Pancreas (tissue), 10 donors: Measurements from ENCODE around the gene INVS. TPM values are rescaled to one million over a fixed set of nuclear protein-coding genes. Genes with fewer than 3 reads are reported as not detected.

Experiments
- ATAC-seq, 4 donors: fragments of 200-7000 bp; cut with Tn5 transposase; one replicate each; pipeline versions ENCODE4 v1.8.0 to v1.9.1; 2020; ENCODE audit warnings: mild to moderate bottlenecking in 4 of 4, moderate library complexity in 4 of 4
- DNase-seq, 6 donors: peaks; one replicate each; pipeline ENCODE4 v3.0.0-alpha.2; 2020
- FAIRE-seq: peaks from 2 replicates; lab custom pipeline; 2012; peaks lifted over from hg19 to GRCh38; lab: Jason Lieb, UNC
- H3K27ac ChIP-seq, 4 donors: fragments of 200-600 bp; sonication (generic); 1 replicate in 3 of 4; 2 replicates in 1 of 4; pipeline versions ENCODE4 v1.5.0 to v1.8.0; 2020
- H3K27me3 ChIP-seq, 4 donors: fragments of 200-600 bp; one replicate each; pipeline ENCODE4 v1.8.0; 2021
- H3K36me3 ChIP-seq, 3 donors: fragments of 200-600 bp; sonication (generic) in 1 of 3; one replicate each; pipeline versions ENCODE4 v1.5.0 to v1.8.0; 2020 to 2021
- H3K4me1 ChIP-seq, 3 donors: fragments of 200-600 bp; one replicate each; pipeline ENCODE4 v1.8.0; 2021
- H3K4me3 ChIP-seq, 4 donors: fragments of 200-600 bp; sonication (generic) in 2 of 4; one replicate each; pipeline versions ENCODE4 v1.5.0 to v1.8.0; 2020 to 2021
- H3K9me3 ChIP-seq, 4 donors: fragments of 200-600 bp; one replicate each; pipeline ENCODE4 v1.8.0; 2021
- WGBS, 2 donors: extraction: QIAGEN DNeasy Blood & Tissue Kit; methylation state at CpG; one replicate each; pipeline ENCODE4 v1.1.7; 2013; 5-methylcytosine and 5-hydroxymethylcytosine counted together
- intact Hi-C, 3 donors: fragments of 100-400 bp; cut with DNase I; formaldehyde crosslinking; loops; one replicate each; pipeline versions ENCODE4 v1.11.1 to v1.14.2; 2022
- polyA plus RNA-seq, 2 donors: library from polyadenylated mRNA; stranded (reverse); fragments of 200-250 nt; gene quantifications; one replicate each; pipeline ENCODE4 v1.2.3, GENCODE V29; 2013
- total RNA-seq, 6 donors: library from RNA; stranded (reverse); fragmentation: NEBNext Ultra II Directional in 4 of 6; extraction: Animal tissue kit (Norgen Biotek cat#: 25700) in 4 of 6; gene quantifications; one replicate each; pipeline versions ENCODE4 v1.2.1 to v1.2.4, GENCODE V29; 2021 to 2023
- TF ChIP-seq, protein P1 (sequence below), 4 donors: fragments of 200-600 bp; sonication (generic) in 3 of 4; IDR thresholded peaks; one replicate each; pipeline versions ENCODE4 v1.5.0 to v1.8.0; 2021; ENCODE audit warnings: antibody characterized with exemption in 4 of 4
- donor health status: healthy with polysubstance abuse.
- donor health status: DM: no; HTN: no; CAD: no; lungs with moderate emphysema.
- donor health status: DM: no; HTN: no; CAD: no.
- donor health status: control.
- donor health status: control.
- donor health status: Bipolar disorder and iron deficiency.
- donor health status: DM: yes; HTN: yes; CAD: no.
- donor health status: DM: no; HTN: no; CAD: no.
- donor health status: DM: no; HTN: no; CAD: no.
- donor health status: DM: yes; HTN: yes; CAD: no.

Gene INVS
- total and polyA plus RNA-seq, 8 donors, result 3.1 to 15.0 (median 6.0) TPM

DNA sequence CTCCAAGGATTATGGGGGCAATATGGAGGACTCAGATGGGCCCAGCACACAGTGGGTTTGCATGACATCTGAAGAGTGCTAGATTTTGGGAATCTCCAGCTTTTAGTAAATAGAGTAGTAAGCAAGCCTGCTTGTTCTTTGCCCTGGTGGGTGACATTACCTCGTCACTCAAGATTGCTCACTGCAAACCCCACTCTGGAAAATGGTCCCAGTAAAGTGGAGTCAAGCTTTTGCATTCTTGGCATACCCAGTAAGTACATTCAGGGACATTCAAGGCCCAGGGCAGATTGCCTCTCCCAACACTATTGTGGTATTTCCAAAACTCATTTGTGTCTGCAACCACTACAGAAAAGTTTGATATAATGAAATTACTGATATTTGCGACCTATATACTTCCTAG, 118.5 kb downstream of the INVS start:
- no peak for FAIRE-seq
- no peak for DNase-seq
- TF ChIP-seq, protein P1, sequence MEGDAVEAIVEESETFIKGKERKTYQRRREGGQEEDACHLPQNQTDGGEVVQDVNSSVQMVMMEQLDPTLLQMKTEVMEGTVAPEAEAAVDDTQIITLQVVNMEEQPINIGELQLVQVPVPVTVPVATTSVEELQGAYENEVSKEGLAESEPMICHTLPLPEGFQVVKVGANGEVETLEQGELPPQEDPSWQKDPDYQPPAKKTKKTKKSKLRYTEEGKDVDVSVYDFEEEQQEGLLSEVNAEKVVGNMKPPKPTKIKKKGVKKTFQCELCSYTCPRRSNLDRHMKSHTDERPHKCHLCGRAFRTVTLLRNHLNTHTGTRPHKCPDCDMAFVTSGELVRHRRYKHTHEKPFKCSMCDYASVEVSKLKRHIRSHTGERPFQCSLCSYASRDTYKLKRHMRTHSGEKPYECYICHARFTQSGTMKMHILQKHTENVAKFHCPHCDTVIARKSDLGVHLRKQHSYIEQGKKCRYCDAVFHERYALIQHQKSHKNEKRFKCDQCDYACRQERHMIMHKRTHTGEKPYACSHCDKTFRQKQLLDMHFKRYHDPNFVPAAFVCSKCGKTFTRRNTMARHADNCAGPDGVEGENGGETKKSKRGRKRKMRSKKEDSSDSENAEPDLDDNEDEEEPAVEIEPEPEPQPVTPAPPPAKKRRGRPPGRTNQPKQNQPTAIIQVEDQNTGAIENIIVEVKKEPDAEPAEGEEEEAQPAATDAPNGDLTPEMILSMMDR (IDR thresholded peaks at IDR 0.05), result no peak
- H3K27ac ChIP-seq, result no peak overlapping the region
- H3K9me3 ChIP-seq, result no peaks in the 10 kb centered on the region
- no peaks in the 10 kb centered on the region for H3K4me1 ChIP-seq
- no peaks in the 10 kb centered on the region for H3K36me3 ChIP-seq
- H3K27me3 ChIP-seq, result no peaks in the 10 kb centered on the region
- ATAC-seq, result no peak
- H3K4me3 ChIP-seq, result no peak overlapping the region
- WGBS, 2 donors, result 96 to 98% methylated on average over 2 of the region's 2 CpGs
- intact Hi-C loops, result loop anchor here in 2 of 3 donors (10.0 kb wide), 2 partner anchors 183 to 193 kb away; no protein-coding TSS in a partner anchor

DNA sequence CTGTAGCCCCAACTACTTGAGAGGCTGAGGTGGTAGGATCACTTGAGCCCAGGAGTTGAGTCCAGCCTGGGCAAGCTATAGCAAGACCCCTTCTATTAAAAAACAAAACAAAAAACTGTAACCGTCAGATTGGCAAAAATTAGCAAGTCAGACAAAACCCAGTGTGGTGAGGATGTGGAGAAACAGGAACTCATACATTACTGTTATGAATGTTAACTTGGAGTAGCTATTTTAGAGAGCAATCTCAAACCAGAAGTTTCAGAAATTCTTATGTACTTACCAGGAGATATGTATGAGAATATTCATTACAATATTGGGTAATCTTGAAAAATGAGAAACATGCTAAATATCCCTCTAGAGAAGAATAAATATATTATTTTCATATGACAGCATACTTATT, 120.3 kb downstream of the INVS start:
- H3K27me3 ChIP-seq, result no peaks in the 10 kb centered on the region
- DNase-seq (no peak), ATAC-seq (no peak), FAIRE-seq (no peak)
- no peak overlapping the region for H3K27ac ChIP-seq
- no peaks in the 10 kb centered on the region for H3K4me1 ChIP-seq
- WGBS, 2 donors, result 88 to 91% methylated on average over 1 of the region's 1 CpG
- TF ChIP-seq, protein P1 (IDR thresholded peaks at IDR 0.05), result no peak
- no peaks in the 10 kb centered on the region for H3K9me3 ChIP-seq
- intact Hi-C loops, result loop anchor here in 2 of 3 donors (10.0 kb wide), 2 partner anchors 185 to 195 kb away; no protein-coding TSS in a partner anchor
- no peak overlapping the region for H3K4me3 ChIP-seq
- H3K36me3 ChIP-seq, result no peaks in the 10 kb centered on the region

DNA sequence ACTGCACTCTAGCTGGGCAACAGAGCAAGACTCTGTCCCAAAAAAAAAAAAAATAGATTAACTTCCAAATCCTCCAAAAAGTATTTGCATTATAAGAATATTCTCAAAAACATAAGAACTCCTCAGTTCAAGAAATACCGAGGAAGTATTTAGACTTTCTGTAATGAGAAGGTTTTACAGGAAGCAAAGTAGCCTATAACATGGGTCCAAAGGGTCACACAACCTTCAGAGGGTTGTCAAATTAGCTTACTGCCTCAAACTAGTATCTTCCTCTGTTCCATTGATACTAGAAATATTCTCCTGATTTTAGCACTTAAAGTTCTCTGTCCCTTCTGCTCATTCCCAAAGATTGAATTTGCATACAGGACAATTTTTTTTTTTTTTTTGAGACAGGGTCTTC, 121.9 kb downstream of the INVS start:
- FAIRE-seq (no peak), DNase-seq (no peak), ATAC-seq (no peak)
- no peak overlapping the region for H3K4me3 ChIP-seq
- no peak overlapping the region for H3K27ac ChIP-seq
- 92 to 95% methylated on average over 1 of the region's 1 CpG for WGBS, 2 donors
- no peaks in the 10 kb centered on the region for H3K36me3 ChIP-seq
- TF ChIP-seq, protein P1 (IDR thresholded peaks at IDR 0.05), result no peak
- no peaks in the 10 kb centered on the region for H3K27me3 ChIP-seq
- H3K9me3 ChIP-seq, result no peaks in the 10 kb centered on the region
- intact Hi-C loops, result no loop called here
- no peaks in the 10 kb centered on the region for H3K4me1 ChIP-seq

DNA sequence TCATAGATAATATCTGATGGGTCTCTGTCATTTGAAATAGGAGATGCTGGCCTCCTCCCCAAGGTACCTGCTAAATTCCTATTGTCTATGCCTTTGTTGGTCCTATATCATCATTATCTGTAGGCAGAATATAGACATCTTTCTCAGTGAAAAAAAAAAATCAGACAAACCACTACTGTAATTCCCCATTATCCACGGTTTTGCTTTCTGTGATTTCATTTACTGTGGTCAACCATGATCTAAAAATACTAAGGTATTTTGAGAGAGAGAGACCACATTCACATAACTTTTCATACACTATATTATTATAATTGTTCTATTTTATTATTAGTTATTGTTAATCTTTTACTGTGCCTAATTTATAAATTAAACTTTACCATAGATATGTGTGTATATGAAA, 122.5 kb downstream of the INVS start:
- H3K36me3 ChIP-seq, result no peaks in the 10 kb centered on the region
- FAIRE-seq, result no peak
- TF ChIP-seq, protein P1 (IDR thresholded peaks at IDR 0.05), result no peak
- H3K4me3 ChIP-seq, result no peak overlapping the region
- 70 to 75% methylated on average over 1 of the region's 1 CpG for WGBS, 2 donors
- DNase-seq, result no peak
- H3K4me1 ChIP-seq, result no peaks in the 10 kb centered on the region
- H3K9me3 ChIP-seq, result no peaks in the 10 kb centered on the region
- intact Hi-C loops, result no loop called here
- H3K27me3 ChIP-seq, result no peaks in the 10 kb centered on the region
- no peak overlapping the region for H3K27ac ChIP-seq
- ATAC-seq, result no peak

DNA sequence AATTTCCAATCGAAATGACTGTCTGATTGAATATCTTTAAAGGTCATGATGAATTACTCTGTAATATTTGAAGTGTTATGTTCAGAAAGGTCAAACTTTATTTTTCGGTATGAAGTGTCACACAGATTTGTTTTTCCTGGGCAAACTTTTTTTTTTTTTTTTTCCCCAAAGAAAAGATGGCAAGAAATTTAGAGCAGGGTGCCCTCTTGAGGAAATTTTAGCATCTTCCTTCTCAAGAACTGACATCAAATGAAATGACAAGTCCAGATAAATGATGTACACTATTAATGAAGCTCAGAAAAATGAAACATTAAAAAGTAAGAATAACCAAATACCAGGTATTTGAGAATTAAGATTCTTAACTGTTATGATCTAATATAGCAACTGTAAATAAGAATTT, 123.6 kb downstream of the INVS start:
- FAIRE-seq, result peak; percentile 49
- DNase-seq, result no peak

More for the DNA sequence above, 123.6 kb downstream of the INVS start:
- H3K9me3 ChIP-seq, result no peaks in the 10 kb centered on the region
- no peak overlapping the region for H3K27ac ChIP-seq
- no peak overlapping the region for H3K4me3 ChIP-seq
- TF ChIP-seq, protein P1 (IDR thresholded peaks at IDR 0.05), result peak in 1 of 4 donors; percentile 5
- no peaks in the 10 kb centered on the region for H3K27me3 ChIP-seq
- WGBS, 2 donors, result 16 to 28% methylated on average over 2 of the region's 2 CpGs
- H3K4me1 ChIP-seq, result no peaks in the 10 kb centered on the region
- H3K36me3 ChIP-seq, result no peaks in the 10 kb centered on the region
- intact Hi-C loops, result no loop called here
- no peak for ATAC-seq
